H9 (cell line): ENCODE results near the gene IZUMO4. TPM values are rescaled to one million over a fixed set of nuclear protein-coding genes. Genes with fewer than 3 reads are reported as not detected.
"Not testable (repeated sequence)": the region's sequence is repeated elsewhere in the genome, so short reads cannot be mapped to it uniquely, and the experiment has no call there.

Experiments used
- DNase-seq: peaks from one replicate; pipeline ENCODE4 v3.0.0-alpha.2; 2017
- H2AFZ ChIP-seq: one replicate; pipeline ENCODE4 v1.6.1; 2013; ENCODE audit warnings: mild to moderate bottlenecking, low read length, control low read depth, moderate library complexity
- H2AK5ac ChIP-seq: 2 replicates; pipeline ENCODE4 v1.6.1; 2013; ENCODE audit warnings: low read length, control low read depth, mixed read lengths; ENCODE audit not compliant: insufficient read length
- H2BK120ac ChIP-seq: one replicate; pipeline ENCODE4 v1.6.1; 2013; ENCODE audit warnings: low read depth, mild to moderate bottlenecking, low read length, control low read depth, inconsistent platforms; ENCODE audit not compliant: poor library complexity, severe bottlenecking
- H2BK12ac ChIP-seq: 2 replicates; pipeline ENCODE4 v1.6.1; 2013; ENCODE audit warnings: low read length, control low read depth, mixed read lengths, low read depth; ENCODE audit not compliant: insufficient read length
- H2BK15ac ChIP-seq: 2 replicates; pipeline ENCODE4 v1.6.1; 2013; ENCODE audit warnings: low read depth, low read length, control low read depth
- H2BK20ac ChIP-seq: one replicate; pipeline ENCODE4 v1.6.1; 2013; ENCODE audit warnings: low read depth, mild to moderate bottlenecking, low read length, control low read depth, inconsistent platforms; ENCODE audit not compliant: poor library complexity, severe bottlenecking
- H2BK5ac ChIP-seq: 2 replicates; pipeline ENCODE4 v1.6.1; 2013; ENCODE audit warnings: low read length, control low read depth, mixed read lengths; ENCODE audit not compliant: insufficient read length
- H3K14ac ChIP-seq: 2 replicates; pipeline ENCODE4 v1.6.1; 2013; ENCODE audit warnings: low read length, control low read depth; ENCODE audit not compliant: insufficient read depth
- H3K18ac ChIP-seq: 2 replicates; pipeline ENCODE4 v1.6.1; 2013; ENCODE audit warnings: low read depth, mild to moderate bottlenecking, mixed read lengths, low read length, control low read depth; ENCODE audit not compliant: insufficient read length
- H3K23ac ChIP-seq: 2 replicates; pipeline ENCODE4 v1.6.1; 2013; ENCODE audit warnings: low read length, control low read depth, mixed read lengths, low read depth; ENCODE audit not compliant: insufficient read length
- H3K23me2 ChIP-seq: 2 replicates; pipeline ENCODE4 v1.6.1; 2013; ENCODE audit warnings: low read depth, mild to moderate bottlenecking, mixed read lengths, low read length, control low read depth; ENCODE audit not compliant: insufficient read length, poor library complexity, severe bottlenecking
- H3K27ac ChIP-seq: 2 replicates; pipeline ENCODE4 v1.5.1; 2013; ENCODE audit warnings: low read length, control low read depth, mixed read lengths, low read depth; ENCODE audit not compliant: insufficient read length
- H3K27me3 ChIP-seq: 2 replicates; pipeline ENCODE4 v1.6.1; 2013; ENCODE audit warnings: low read length, control low read depth, inconsistent platforms; ENCODE audit not compliant: insufficient read depth
- H3K4ac ChIP-seq: 2 replicates; pipeline ENCODE4 v1.6.1; 2013; ENCODE audit warnings: low read depth, mild to moderate bottlenecking, control low read depth, inconsistent platforms, low read length, moderate library complexity
- H3K4me1 ChIP-seq: 2 replicates; pipeline ENCODE4 v1.6.1; 2013; ENCODE audit warnings: low read length, control low read depth, inconsistent platforms; ENCODE audit not compliant: insufficient read depth
- H3K4me2 ChIP-seq: 2 replicates; pipeline ENCODE4 v1.6.1; 2013; ENCODE audit warnings: low read length, control low read depth, mixed read lengths; ENCODE audit not compliant: insufficient read length, insufficient read depth
- H3K56ac ChIP-seq: 2 replicates; pipeline ENCODE4 v1.6.1; 2013; ENCODE audit warnings: low read depth, mild to moderate bottlenecking, mixed read lengths, low read length, control low read depth; ENCODE audit not compliant: insufficient read length
- H3K79me1 ChIP-seq: 2 replicates; pipeline ENCODE4 v1.6.1; 2013; ENCODE audit warnings: low read depth, mild to moderate bottlenecking, moderate library complexity, low read length, control low read depth, inconsistent platforms; ENCODE audit not compliant: insufficient read depth, poor library complexity, severe bottlenecking
- H3K79me2 ChIP-seq: 2 replicates; pipeline ENCODE4 v1.6.1; 2013; ENCODE audit warnings: low read length, control low read depth, inconsistent platforms; ENCODE audit not compliant: insufficient read depth
- H3K9ac ChIP-seq: 2 replicates; pipeline ENCODE4 v1.6.1; 2013; ENCODE audit warnings: low read length, control low read depth, mixed read lengths; ENCODE audit not compliant: insufficient read length; ENCODE audit errors: extremely low read depth
- H3K9me3 ChIP-seq: one replicate; pipeline ENCODE4 v1.6.1; 2013; ENCODE audit warnings: low read depth, low read length, inconsistent platforms; ENCODE audit not compliant: control insufficient read depth
- H3T11ph ChIP-seq: one replicate; pipeline ENCODE4 v1.6.1; 2013; ENCODE audit warnings: mild to moderate bottlenecking, low read length, control low read depth, inconsistent platforms
- H4K20me1 ChIP-seq: one replicate; pipeline ENCODE4 v1.6.1; 2013; ENCODE audit not compliant: control insufficient read depth, insufficient read length, insufficient read depth
- H4K5ac ChIP-seq: 2 replicates; pipeline ENCODE4 v1.6.1; 2013; ENCODE audit warnings: low read depth, mild to moderate bottlenecking, mixed read lengths, low read length, control low read depth; ENCODE audit not compliant: insufficient read length
- H4K8ac ChIP-seq: replicated peaks from 2 replicates; pipeline ENCODE4 v1.6.1; 2013; ENCODE audit warnings: low read length, control low read depth, mixed read lengths, low read depth; ENCODE audit not compliant: insufficient read length
- H4K91ac ChIP-seq: 2 replicates; pipeline ENCODE4 v1.6.1; 2013; ENCODE audit warnings: low read depth, mild to moderate bottlenecking, moderate library complexity, mixed read lengths, low read length, control low read depth; ENCODE audit not compliant: insufficient read length
- H3K27ac Mint-ChIP-seq, 3 experiments: 2 replicates in 2 of 3; 3 replicates in 1 of 3; pipeline ENCODE4 v1.8.0; 2020 to 2021; ENCODE audit warnings: mixed read lengths in 3 of 3, mild to moderate bottlenecking in 1 of 3, moderate library complexity in 1 of 3
- H3K27me3 Mint-ChIP-seq: 2 replicates; pipeline ENCODE4 v1.8.0; 2021; ENCODE audit warnings: low read depth, mild to moderate bottlenecking, moderate library complexity, mixed read lengths
- H3K36me3 Mint-ChIP-seq, 3 experiments: 2 replicates in 2 of 3; 3 replicates in 1 of 3; pipeline ENCODE4 v1.8.0; 2020 to 2021; ENCODE audit warnings: low read depth in 3 of 3, mixed read lengths in 3 of 3; ENCODE audit not compliant: insufficient read depth in 1 of 3
- H3K4me1 Mint-ChIP-seq, 2 experiments: 2 replicates each; pipeline ENCODE4 v1.8.0; 2020; ENCODE audit warnings: mixed read lengths in 2 of 2
- H3K4me3 Mint-ChIP-seq, 2 experiments: 2 replicates in 1 of 2; 3 replicates in 1 of 2; pipeline ENCODE4 v1.8.0; 2020 to 2021; ENCODE audit warnings: mild to moderate bottlenecking in 2 of 2, mixed read lengths in 2 of 2, moderate library complexity in 1 of 2
- H3K9me3 Mint-ChIP-seq, 2 experiments: 2 replicates in 1 of 2; 3 replicates in 1 of 2; pipeline ENCODE4 v1.8.0; 2020; ENCODE audit warnings: mild to moderate bottlenecking in 2 of 2, mixed read lengths in 2 of 2, moderate library complexity in 1 of 2
- WGBS: extraction: QIAGEN DNeasy Blood & Tissue Kit; methylation state at CpG from one replicate; pipeline ENCODE4 v1.1.7; 2013; ENCODE audit warnings: missing lambda C conversion rate, low lambda C conversion rate, mixed read lengths; ENCODE audit not compliant: insufficient read length; ENCODE audit errors: extremely low coverage; 5-methylcytosine and 5-hydroxymethylcytosine counted together
- total RNA-seq: library from RNA; stranded (reverse); gene quantifications from 2 replicates; pipeline ENCODE4 v1.2.1, GENCODE V29; 2021
- TF ChIP-seq, protein P1 (sequence below): fragments of 200-600 bp; sonication (generic); conservative IDR thresholded peaks from 3 replicates; pipeline ENCODE4 v1.8.0; 2021; ENCODE audit warnings: antibody characterized with exemption, mild to moderate bottlenecking

IZUMO4 gene
- total RNA-seq, 1 experiment from 2014 or later: 2.1 TPM

DNA sequence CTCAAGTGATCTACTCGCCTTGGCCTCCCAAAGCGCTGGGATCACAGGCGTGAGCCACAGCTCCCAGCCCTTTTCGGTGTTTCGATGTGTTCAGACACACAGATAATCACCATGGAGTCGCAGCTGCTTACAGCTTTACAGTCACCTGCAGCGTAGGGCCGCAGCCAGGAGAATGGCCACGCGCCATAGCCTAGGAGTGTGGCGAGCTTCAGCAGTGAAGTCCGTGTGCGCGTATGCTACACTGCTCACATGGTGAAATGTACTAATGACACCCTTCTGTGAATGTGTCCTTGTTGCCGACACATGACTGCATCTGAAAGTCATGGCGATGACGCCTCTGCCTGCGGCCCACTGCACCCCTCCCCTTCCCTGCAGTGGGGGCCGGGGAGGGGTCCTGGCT lies 31.0 kb downstream of the IZUMO4 start:
- no CpG with 5 or more reads among the region's 19 CpGs for WGBS
- Mint-ChIP-seq H3K4me1 (no peaks in the 10 kb centered on the region), H3K4me3 (no peak overlapping the region), H3K36me3 (peaks cover 26 to 75% (median 64%) of the 10 kb centered on the region in 3 experiments; a peak in 6 of 7 replicates), H3K27ac (no peak overlapping the region), H3K27me3 (no peaks in the 10 kb centered on the region), H3K9me3 (no peaks in the 10 kb centered on the region)
- no peaks in the 10 kb centered on the region for H3K27me3 ChIP-seq
- TF ChIP-seq, protein P1, sequence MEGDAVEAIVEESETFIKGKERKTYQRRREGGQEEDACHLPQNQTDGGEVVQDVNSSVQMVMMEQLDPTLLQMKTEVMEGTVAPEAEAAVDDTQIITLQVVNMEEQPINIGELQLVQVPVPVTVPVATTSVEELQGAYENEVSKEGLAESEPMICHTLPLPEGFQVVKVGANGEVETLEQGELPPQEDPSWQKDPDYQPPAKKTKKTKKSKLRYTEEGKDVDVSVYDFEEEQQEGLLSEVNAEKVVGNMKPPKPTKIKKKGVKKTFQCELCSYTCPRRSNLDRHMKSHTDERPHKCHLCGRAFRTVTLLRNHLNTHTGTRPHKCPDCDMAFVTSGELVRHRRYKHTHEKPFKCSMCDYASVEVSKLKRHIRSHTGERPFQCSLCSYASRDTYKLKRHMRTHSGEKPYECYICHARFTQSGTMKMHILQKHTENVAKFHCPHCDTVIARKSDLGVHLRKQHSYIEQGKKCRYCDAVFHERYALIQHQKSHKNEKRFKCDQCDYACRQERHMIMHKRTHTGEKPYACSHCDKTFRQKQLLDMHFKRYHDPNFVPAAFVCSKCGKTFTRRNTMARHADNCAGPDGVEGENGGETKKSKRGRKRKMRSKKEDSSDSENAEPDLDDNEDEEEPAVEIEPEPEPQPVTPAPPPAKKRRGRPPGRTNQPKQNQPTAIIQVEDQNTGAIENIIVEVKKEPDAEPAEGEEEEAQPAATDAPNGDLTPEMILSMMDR: no peak
- H2BK5ac ChIP-seq: no peak overlapping the region
- H3T11ph ChIP-seq: no peak overlapping the region
- H4K5ac ChIP-seq: no peak overlapping the region
- H2BK12ac ChIP-seq: no peak overlapping the region
- no peak overlapping the region for H2BK120ac ChIP-seq
- H3K9ac ChIP-seq: no peak overlapping the region
- DNase-seq: no peak
- no peak overlapping the region for H2AK5ac ChIP-seq
- H4K91ac ChIP-seq: no peak overlapping the region
- H3K4ac ChIP-seq: no peak overlapping the region
- H2BK15ac ChIP-seq: no peak overlapping the region
- H3K56ac ChIP-seq: no peak overlapping the region
- no peaks in the 10 kb centered on the region for H3K23me2 ChIP-seq
- no peaks in the 10 kb centered on the region for H4K20me1 ChIP-seq
- H3K4me2 ChIP-seq: no peak overlapping the region
- H2AFZ ChIP-seq: no peak overlapping the region
- H3K14ac ChIP-seq: no peak overlapping the region
- no peak overlapping the region for H2BK20ac ChIP-seq
- no peak overlapping the region for H3K18ac ChIP-seq
- H3K4me1 ChIP-seq: no peaks in the 10 kb centered on the region
- H3K23ac ChIP-seq: no peak overlapping the region
- no peaks in the 10 kb centered on the region for H3K79me1 ChIP-seq
- no peaks in the 10 kb centered on the region for H3K9me3 ChIP-seq
- no peaks in the 10 kb centered on the region for H3K79me2 ChIP-seq
- H3K27ac ChIP-seq: no peak overlapping the region
- no peak overlapping the region for H4K8ac ChIP-seq

DNA sequence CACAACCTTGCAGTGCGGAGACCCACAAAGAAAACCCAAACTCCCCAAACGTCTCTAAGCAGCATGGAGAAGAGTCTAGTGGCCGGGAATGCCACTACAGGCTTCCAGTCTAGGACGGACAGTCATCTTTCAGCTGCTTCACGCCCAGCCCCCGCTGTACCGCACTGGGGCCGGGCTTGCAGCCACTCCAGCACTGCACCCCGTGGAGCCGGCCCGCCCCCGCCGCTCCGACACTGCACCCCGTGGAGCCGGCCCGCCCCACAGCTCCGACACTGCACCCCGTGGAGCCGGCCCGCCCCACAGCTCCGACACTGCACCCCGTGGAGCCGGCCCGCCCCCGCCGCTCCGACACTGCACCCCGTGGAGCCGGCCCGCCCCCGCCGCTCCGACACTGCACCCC lies 31.5 kb downstream of the IZUMO4 start:
- H3K14ac ChIP-seq, H3K79me1 ChIP-seq, H3K23ac ChIP-seq, H4K5ac ChIP-seq, H2BK5ac ChIP-seq, H3K9ac ChIP-seq, H2BK12ac ChIP-seq, DNase-seq, H2AK5ac ChIP-seq, H3K9me3 ChIP-seq, H4K8ac ChIP-seq, H2BK120ac ChIP-seq, H2BK15ac ChIP-seq, H3K4ac ChIP-seq, H3K79me2 ChIP-seq, H3K18ac ChIP-seq, H3K4me2 ChIP-seq, H3K4me3 Mint-ChIP-seq, H3K27me3 ChIP-seq, H3K56ac ChIP-seq, H3K27ac ChIP-seq, H3K9me3 Mint-ChIP-seq, H3K27me3 Mint-ChIP-seq, H3K4me1 Mint-ChIP-seq, H2BK20ac ChIP-seq, H4K20me1 ChIP-seq, H3K23me2 ChIP-seq, H3T11ph ChIP-seq, H2AFZ ChIP-seq, H4K91ac ChIP-seq, H3K4me1 ChIP-seq, H3K27ac Mint-ChIP-seq: not testable (repeated sequence)
- H3K36me3 Mint-ChIP-seq: peaks cover 28 to 75% (median 64%) of the 10 kb centered on the region in 3 experiments; a peak in 6 of 7 replicates
- no CpG with 5 or more reads among the region's 34 CpGs for WGBS
